ENCODE data around the gene GALNT10.

DNA sequence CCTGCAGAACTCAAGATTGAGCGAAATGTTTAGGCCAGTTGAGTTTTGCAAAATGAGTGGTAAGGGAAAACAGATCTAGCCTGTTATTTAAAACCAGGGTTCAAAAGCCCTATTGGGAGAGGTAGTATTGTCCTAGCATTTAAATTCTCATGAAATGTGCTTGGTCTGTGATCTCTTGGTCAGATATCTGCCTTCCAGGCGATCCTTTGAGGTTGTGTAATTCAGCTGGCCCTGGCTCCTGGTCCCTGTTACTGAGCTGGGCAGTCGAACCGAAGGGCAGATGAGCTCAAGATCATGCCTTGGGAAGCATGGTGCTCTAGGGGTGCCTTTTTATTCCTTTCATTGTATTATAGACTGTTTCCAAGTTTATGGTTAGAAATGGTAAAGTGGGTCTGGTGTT, 269.6 kb downstream of the GALNT10 start:
- no peak for TF ChIP-seq PPARA (CRISPR knock-in tag; IDR thresholded peaks at IDR 0.05; ENCODE audit: borderline replicate concordance)
- no peak for TF ChIP-seq ARNTL (CRISPR knock-in tag; IDR thresholded peaks at IDR 0.05; ENCODE audit: borderline replicate concordance, low read depth)
- TF ChIP-seq ZFP30 (CRISPR knock-in tag; IDR thresholded peaks at IDR 0.05): no peak
- TF ChIP-seq, protein P1, sequence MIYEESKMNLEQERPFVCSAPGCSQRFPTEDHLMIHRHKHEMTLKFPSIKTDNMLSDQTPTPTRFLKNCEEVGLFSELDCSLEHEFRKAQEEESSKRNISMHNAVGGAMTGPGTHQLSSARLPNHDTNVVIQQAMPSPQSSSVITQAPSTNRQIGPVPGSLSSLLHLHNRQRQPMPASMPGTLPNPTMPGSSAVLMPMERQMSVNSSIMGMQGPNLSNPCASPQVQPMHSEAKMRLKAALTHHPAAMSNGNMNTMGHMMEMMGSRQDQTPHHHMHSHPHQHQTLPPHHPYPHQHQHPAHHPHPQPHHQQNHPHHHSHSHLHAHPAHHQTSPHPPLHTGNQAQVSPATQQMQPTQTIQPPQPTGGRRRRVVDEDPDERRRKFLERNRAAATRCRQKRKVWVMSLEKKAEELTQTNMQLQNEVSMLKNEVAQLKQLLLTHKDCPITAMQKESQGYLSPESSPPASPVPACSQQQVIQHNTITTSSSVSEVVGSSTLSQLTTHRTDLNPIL (CRISPR knock-in tag; IDR thresholded peaks at IDR 0.05; ENCODE audit: low read depth): no peak
- TF ChIP-seq BACH2 (CRISPR knock-in tag; IDR thresholded peaks at IDR 0.05; ENCODE audit: borderline replicate concordance): no peak
- TF ChIP-seq ESRRG (CRISPR knock-in tag; IDR thresholded peaks at IDR 0.05): no peak
- TF ChIP-seq, protein P2, sequence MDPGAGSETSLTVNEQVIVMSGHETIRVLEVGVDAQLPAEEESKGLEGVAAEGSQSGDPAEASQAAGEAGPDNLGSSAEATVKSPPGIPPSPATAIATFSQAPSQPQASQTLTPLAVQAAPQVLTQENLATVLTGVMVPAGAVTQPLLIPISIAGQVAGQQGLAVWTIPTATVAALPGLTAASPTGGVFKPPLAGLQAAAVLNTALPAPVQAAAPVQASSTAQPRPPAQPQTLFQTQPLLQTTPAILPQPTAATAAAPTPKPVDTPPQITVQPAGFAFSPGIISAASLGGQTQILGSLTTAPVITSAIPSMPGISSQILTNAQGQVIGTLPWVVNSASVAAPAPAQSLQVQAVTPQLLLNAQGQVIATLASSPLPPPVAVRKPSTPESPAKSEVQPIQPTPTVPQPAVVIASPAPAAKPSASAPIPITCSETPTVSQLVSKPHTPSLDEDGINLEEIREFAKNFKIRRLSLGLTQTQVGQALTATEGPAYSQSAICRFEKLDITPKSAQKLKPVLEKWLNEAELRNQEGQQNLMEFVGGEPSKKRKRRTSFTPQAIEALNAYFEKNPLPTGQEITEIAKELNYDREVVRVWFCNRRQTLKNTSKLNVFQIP (CRISPR knock-in tag; IDR thresholded peaks at IDR 0.05; ENCODE audit: borderline replicate concordance, low read depth): no peak
